ENCODE results near the gene C14orf119. TPM values are rescaled to one million over a fixed set of nuclear protein-coding genes. Genes with fewer than 3 reads are reported as not detected.

Gene C14orf119
- total and polyA plus RNA-seq, 9 of the 15 experiments (the other 6 are each of a cell fraction or from before 2014, with no cell fraction given) = 36.7 to 251 (median 51.8) TPM

DNA sequence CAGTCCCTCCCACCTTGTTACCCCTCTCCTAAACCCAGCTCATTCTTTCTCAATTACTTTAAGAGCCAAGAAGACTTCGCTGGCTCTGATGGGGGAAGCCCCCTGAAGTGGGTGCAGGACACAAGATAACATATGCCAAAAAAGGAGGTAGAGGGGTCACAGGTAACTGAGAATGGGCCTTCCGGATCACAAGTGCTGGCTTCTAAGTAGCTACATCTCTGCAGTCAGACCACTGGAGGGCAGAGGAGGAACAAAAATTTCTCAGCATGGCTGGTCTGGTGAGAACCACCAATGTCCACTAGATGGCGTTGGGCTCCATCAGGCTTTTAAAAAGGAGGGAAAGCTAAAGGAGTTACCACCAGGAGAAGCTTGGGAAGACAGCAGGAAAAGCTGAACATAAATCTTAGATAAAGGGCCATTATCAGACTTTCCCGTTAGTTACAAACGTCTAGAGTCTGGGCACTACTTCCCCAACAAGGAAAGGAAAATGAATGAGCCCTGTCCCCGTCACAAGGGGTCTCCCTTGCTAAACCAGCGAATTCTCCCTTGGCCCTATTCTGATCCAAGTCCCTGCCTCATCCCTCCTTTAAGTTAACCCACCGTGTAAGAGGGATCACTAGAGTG is 26.4 kb upstream of the C14orf119 start (continued):
- TF ChIP-seq, protein P1, sequence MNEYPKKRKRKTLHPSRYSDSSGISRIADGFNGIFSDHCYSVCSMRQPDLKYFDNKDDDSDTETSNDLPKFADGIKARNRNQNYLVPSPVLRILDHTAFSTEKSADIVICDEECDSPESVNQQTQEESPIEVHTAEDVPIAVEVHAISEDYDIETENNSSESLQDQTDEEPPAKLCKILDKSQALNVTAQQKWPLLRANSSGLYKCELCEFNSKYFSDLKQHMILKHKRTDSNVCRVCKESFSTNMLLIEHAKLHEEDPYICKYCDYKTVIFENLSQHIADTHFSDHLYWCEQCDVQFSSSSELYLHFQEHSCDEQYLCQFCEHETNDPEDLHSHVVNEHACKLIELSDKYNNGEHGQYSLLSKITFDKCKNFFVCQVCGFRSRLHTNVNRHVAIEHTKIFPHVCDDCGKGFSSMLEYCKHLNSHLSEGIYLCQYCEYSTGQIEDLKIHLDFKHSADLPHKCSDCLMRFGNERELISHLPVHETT (CRISPR knock-in tag; conservative IDR thresholded peaks at IDR 0.05 in 1 of 2, IDR thresholded peaks at IDR 0.05 in 1 of 2) = no peak
- TF ChIP-seq ELF1 (tag; IDR thresholded peaks at IDR 0.05) = no peak
- peak in 1 of 2 experiments; percentile 72; a peak in 1 of 4 replicates for TF ChIP-seq RCOR1 (IDR thresholded peaks at IDR 0.05; ENCODE audit: borderline replicate concordance in 1 of 2, low read depth in 2 of 2, low read length in 2 of 2)
- no peak for TF ChIP-seq HMG20B (CRISPR knock-in tag; IDR thresholded peaks at IDR 0.05)
- TF ChIP-seq HDAC6 (IDR thresholded peaks at IDR 0.05; ENCODE audit: low read depth, low read length) = no peak
- no peak for TF ChIP-seq RBM17 (IDR thresholded peaks at IDR 0.05; ENCODE audit: borderline replicate concordance, low read depth, low read length)
- no peak for TF ChIP-seq CHD1 (IDR thresholded peaks at IDR 0.05; ENCODE audit: low read length)
- TF ChIP-seq ZNF57 (CRISPR knock-in tag; IDR thresholded peaks at IDR 0.05) = no peak
- peak in 1 of 2 experiments; percentile 67; a peak in 1 of 4 replicates for TF ChIP-seq ARNT (IDR thresholded peaks at IDR 0.05)
- TF ChIP-seq DEAF1 (CRISPR knock-in tag; IDR thresholded peaks at IDR 0.05) = peak; percentile 57
- TF ChIP-seq, protein P2, sequence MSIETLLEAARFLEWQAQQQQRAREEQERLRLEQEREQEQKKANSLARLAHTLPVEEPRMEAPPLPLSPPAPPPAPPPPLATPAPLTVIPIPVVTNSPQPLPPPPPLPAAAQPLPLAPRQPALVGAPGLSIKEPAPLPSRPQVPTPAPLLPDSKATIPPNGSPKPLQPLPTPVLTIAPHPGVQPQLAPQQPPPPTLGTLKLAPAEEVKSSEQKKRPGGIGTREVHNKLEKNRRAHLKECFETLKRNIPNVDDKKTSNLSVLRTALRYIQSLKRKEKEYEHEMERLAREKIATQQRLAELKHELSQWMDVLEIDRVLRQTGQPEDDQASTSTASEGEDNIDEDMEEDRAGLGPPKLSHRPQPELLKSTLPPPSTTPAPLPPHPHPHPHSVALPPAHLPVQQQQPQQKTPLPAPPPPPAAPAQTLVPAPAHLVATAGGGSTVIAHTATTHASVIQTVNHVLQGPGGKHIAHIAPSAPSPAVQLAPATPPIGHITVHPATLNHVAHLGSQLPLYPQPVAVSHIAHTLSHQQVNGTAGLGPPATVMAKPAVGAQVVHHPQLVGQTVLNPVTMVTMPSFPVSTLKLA (conservative IDR thresholded peaks at IDR 0.05) = peak; percentile 29 to 46; a peak in 1 of 4 replicates
- no peak for TF ChIP-seq LEF1 (IDR thresholded peaks at IDR 0.05)
- peak; percentile 12; the same call in 1 of the 2 replicates for TF ChIP-seq POLR2AphosphoS5 (IDR thresholded peaks at IDR 0.05; ENCODE audit: control insufficient read depth, insufficient read depth, low read depth, low read length)

Data from K562 (cell line).